Parathyroid adenoma (tissue), 2 donors: Measurements from ENCODE around the gene STK24.

Experiments
- H2AFZ ChIP-seq: fragments of 300-600 bp; sonication (generic); one replicate; pipeline ENCODE4 v1.7.0; 2017; ENCODE audit warnings: antibody characterized with exemption, mild to moderate bottlenecking
- H3K27ac ChIP-seq: fragments of 300-600 bp; sonication (generic); one replicate; pipeline ENCODE4 v1.7.0; 2017
- H3K27me3 ChIP-seq: fragments of 300-600 bp; sonication (generic); one replicate; pipeline ENCODE4 v1.7.0; 2017; ENCODE audit warnings: low read length; ENCODE audit not compliant: control insufficient read depth, insufficient read depth
- H3K36me3 ChIP-seq: fragments of 300-600 bp; sonication (generic); one replicate; pipeline ENCODE4 v1.7.0; 2017; ENCODE audit warnings: low read length; ENCODE audit not compliant: control insufficient read depth, insufficient read depth
- H3K4me1 ChIP-seq: fragments of 300-600 bp; sonication (generic); one replicate; pipeline ENCODE4 v1.7.0; 2017; ENCODE audit warnings: control low read depth
- H3K4me2 ChIP-seq: fragments of 300-600 bp; sonication (generic); one replicate; pipeline ENCODE4 v1.7.0; 2017; ENCODE audit warnings: low read length
- H3K4me3 ChIP-seq: fragments of 300-600 bp; sonication (generic); one replicate; pipeline ENCODE4 v1.7.0; 2017; ENCODE audit warnings: low read depth, low read length
- H3K79me2 ChIP-seq: fragments of 300-600 bp; sonication (generic); one replicate; pipeline ENCODE4 v1.7.0; 2017; ENCODE audit warnings: control low read depth
- H3K9ac ChIP-seq: fragments of 300-600 bp; sonication (generic); one replicate; pipeline ENCODE4 v1.7.0; 2017; ENCODE audit warnings: mild to moderate bottlenecking
- H3K9me3 ChIP-seq: fragments of 300-600 bp; sonication (generic); one replicate; pipeline ENCODE4 v1.7.0; 2017; ENCODE audit warnings: low read length; ENCODE audit not compliant: control insufficient read depth
- TF ChIP-seq, protein P1 (sequence below): fragments of 300-600 bp; sonication (generic); IDR thresholded peaks from one replicate; pipeline ENCODE4 v1.7.0; 2017; ENCODE audit warnings: antibody characterized with exemption, mild to moderate bottlenecking
- donor health status: primary hyperparathyroidism.

The STK24 gene

GRCh38 chr13:98540476-98540875, 36.4 kb downstream of the STK24 start:
- no peaks in the 10 kb centered on the region for H3K27me3 ChIP-seq
- H3K27ac ChIP-seq = no peak overlapping the region

GRCh38 chr13:98539666-98540065, 37.2 kb downstream of the STK24 start:
- no peak overlapping the region for H3K4me2 ChIP-seq
- TF ChIP-seq, protein P1, sequence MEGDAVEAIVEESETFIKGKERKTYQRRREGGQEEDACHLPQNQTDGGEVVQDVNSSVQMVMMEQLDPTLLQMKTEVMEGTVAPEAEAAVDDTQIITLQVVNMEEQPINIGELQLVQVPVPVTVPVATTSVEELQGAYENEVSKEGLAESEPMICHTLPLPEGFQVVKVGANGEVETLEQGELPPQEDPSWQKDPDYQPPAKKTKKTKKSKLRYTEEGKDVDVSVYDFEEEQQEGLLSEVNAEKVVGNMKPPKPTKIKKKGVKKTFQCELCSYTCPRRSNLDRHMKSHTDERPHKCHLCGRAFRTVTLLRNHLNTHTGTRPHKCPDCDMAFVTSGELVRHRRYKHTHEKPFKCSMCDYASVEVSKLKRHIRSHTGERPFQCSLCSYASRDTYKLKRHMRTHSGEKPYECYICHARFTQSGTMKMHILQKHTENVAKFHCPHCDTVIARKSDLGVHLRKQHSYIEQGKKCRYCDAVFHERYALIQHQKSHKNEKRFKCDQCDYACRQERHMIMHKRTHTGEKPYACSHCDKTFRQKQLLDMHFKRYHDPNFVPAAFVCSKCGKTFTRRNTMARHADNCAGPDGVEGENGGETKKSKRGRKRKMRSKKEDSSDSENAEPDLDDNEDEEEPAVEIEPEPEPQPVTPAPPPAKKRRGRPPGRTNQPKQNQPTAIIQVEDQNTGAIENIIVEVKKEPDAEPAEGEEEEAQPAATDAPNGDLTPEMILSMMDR = no peak
- H2AFZ ChIP-seq = no peak overlapping the region
- peaks cover 6% of the 10 kb centered on the region for H3K4me1 ChIP-seq
- no peak overlapping the region for H3K4me3 ChIP-seq
- H3K27ac ChIP-seq = no peak overlapping the region
- peaks cover 50% of the 10 kb centered on the region for H3K79me2 ChIP-seq
- H3K27me3 ChIP-seq = no peaks in the 10 kb centered on the region
- H3K9me3 ChIP-seq = no peaks in the 10 kb centered on the region
- no peaks in the 10 kb centered on the region for H3K36me3 ChIP-seq
- no peak overlapping the region for H3K9ac ChIP-seq

More at GRCh38 chr13:98540476-98540875, 36.4 kb downstream of the STK24 start:
- Histone ChIP-seq H3K36me3 (no peaks in the 10 kb centered on the region), H2AFZ (no peak overlapping the region), H3K4me1 (peaks cover 6% of the 10 kb centered on the region), H3K4me3 (no peak overlapping the region), H3K4me2 (no peak overlapping the region), H3K79me2 (peaks cover 46% of the 10 kb centered on the region), H3K9me3 (no peaks in the 10 kb centered on the region), H3K9ac (no peak overlapping the region)
- TF ChIP-seq, protein P1 = no peak

DNA sequence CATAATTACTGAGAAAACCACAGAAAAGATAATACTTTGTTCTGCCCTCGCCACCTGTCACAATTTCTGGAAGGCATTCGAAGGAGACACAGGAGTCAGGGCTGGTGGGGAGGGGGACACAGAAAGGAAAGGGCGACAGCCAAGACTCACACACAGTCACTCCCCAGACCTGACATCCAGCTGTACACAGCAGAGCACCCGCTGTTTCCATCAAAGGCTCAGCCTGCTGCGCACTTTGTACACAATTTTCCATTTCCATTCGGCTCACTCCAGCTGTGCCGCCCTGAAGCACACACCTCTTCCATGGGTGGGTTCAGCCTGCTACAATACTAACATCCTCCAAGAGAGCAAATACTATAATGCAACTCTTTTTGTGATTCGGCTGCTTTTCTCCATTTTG, 38.0 kb downstream of the STK24 start:
- H3K79me2 ChIP-seq = peaks cover 47% of the 10 kb centered on the region
- H3K27me3 ChIP-seq = no peaks in the 10 kb centered on the region
- no peak overlapping the region for H2AFZ ChIP-seq
- H3K27ac ChIP-seq = no peak overlapping the region
- H3K4me3 ChIP-seq = no peak overlapping the region
- no peak overlapping the region for H3K9ac ChIP-seq
- H3K36me3 ChIP-seq = no peaks in the 10 kb centered on the region
- TF ChIP-seq, protein P1 = no peak
- no peaks in the 10 kb centered on the region for H3K9me3 ChIP-seq
- H3K4me2 ChIP-seq = no peak overlapping the region
- H3K4me1 ChIP-seq = peaks cover 6% of the 10 kb centered on the region

DNA sequence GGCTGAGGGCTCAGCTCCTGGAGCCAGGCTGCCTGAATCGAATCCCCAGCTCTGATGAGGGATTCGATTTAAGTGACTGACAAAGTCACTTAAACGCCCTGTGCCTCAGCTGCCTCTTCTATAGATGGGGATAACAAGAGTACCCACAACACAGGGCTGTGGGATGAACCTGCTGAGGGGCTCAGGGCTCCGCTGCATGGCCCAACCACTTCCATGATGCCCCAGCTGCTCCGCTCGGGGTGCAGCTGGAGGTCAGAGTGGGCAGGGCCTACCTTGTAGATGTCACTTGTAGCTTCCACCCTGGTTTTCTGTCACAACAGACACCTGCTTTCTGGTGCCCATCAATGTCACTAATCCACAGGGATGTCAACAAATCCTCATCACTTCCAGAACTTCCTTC, 39.2 kb downstream of the STK24 start:
- no peak overlapping the region for H3K9ac ChIP-seq
- no peaks in the 10 kb centered on the region for H3K9me3 ChIP-seq
- TF ChIP-seq, protein P1 = no peak
- H2AFZ ChIP-seq = no peak overlapping the region
- peaks cover 6% of the 10 kb centered on the region for H3K4me1 ChIP-seq
- H3K79me2 ChIP-seq = peaks cover 47% of the 10 kb centered on the region
- H3K27ac ChIP-seq = no peak overlapping the region
- no peak overlapping the region for H3K4me3 ChIP-seq
- H3K4me2 ChIP-seq = no peak overlapping the region
- no peaks in the 10 kb centered on the region for H3K27me3 ChIP-seq
- no peaks in the 10 kb centered on the region for H3K36me3 ChIP-seq

DNA sequence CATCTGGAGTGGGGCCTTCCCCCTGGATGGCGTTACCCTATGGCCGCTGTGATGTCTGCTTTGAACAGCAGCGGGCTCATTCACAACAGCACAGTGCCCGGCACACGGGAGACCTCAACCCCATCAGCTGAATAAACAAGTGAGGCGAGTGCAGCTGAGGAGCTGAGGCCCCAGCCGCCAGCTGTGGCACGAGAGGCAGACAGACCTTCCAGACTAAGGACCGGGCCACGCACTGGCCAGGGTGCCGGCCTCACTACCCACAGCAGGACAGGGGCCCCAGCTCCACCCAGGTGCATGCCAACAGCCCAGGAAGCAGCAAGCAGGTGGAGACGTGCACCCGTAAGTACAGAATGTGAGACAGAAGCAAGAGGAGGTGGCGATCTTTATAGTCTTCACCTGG, 39.6 kb downstream of the STK24 start:
- Histone ChIP-seq H3K36me3 (no peaks in the 10 kb centered on the region), H3K4me2 (no peak overlapping the region), H3K9ac (no peak overlapping the region), H3K9me3 (no peaks in the 10 kb centered on the region), H3K79me2 (peaks cover 46% of the 10 kb centered on the region), H2AFZ (no peak overlapping the region), H3K27ac (no peak overlapping the region), H3K4me3 (no peak overlapping the region), H3K4me1 (peaks cover 6% of the 10 kb centered on the region), H3K27me3 (no peaks in the 10 kb centered on the region)
- TF ChIP-seq, protein P1 = no peak
